H1 (cell line): ENCODE measurements around the gene ZCCHC18. TPM values are rescaled to one million over a fixed set of nuclear protein-coding genes. Genes with fewer than 3 reads are reported as not detected.

Experiments used
- ATF2 ChIP-seq: IDR thresholded peaks from 2 replicates; pipeline ENCODE4 v1.6.1; 2012; ENCODE audit warnings: low read length, inconsistent platforms
- EGR1 ChIP-seq: IDR thresholded peaks from 2 replicates; pipeline ENCODE4 v1.6.1; 2011; ENCODE audit warnings: low read depth, low read length, borderline replicate concordance
- HDAC2 ChIP-seq, 2 experiments: fragments of 300-600 bp in 1 of 2; sonication (generic) in 1 of 2; IDR thresholded peaks; 2 replicates each; pipeline ENCODE4 v1.6.1; 2011 to 2012; ENCODE audit warnings: low read depth in 2 of 2, low read length in 2 of 2, mild to moderate bottlenecking in 2 of 2, moderate library complexity in 2 of 2, borderline replicate concordance in 1 of 2, inconsistent platforms in 1 of 2
- JUN ChIP-seq: IDR thresholded peaks from 2 replicates; pipeline ENCODE4 v1.6.1; 2011; ENCODE audit warnings: low read depth, mild to moderate bottlenecking, improper control_type of control experiment, low read length
- JUND ChIP-seq: IDR thresholded peaks from 2 replicates; pipeline ENCODE4 v1.6.1; 2011; ENCODE audit warnings: mild to moderate bottlenecking, improper control_type of control experiment, low read length
- KDM1A ChIP-seq: fragments of 200-600, 300-600 bp; sonication (generic); IDR thresholded peaks from 2 replicates; pipeline ENCODE4 v1.7.1; 2016; ENCODE audit warnings: mild to moderate bottlenecking, low read length, borderline replicate concordance
- SAP30 ChIP-seq: fragments of 300-600 bp; sonication (generic); IDR thresholded peaks from 2 replicates; pipeline ENCODE4 v1.7.1; 2012; ENCODE audit warnings: low read length, moderate library complexity, mild to moderate bottlenecking, inconsistent platforms; ENCODE audit not compliant: insufficient read depth, insufficient replicate concordance
- SIRT6 ChIP-seq: IDR thresholded peaks from one replicate; pipeline ENCODE4 v1.7.1; 2012; ENCODE audit warnings: low read length, inconsistent platforms
- SRF ChIP-seq: IDR thresholded peaks from 2 replicates; pipeline ENCODE4 v1.6.1; 2011; ENCODE audit warnings: mild to moderate bottlenecking, low read depth, low read length, moderate library complexity
- polyA plus RNA-seq, 7 experiments: library from polyadenylated mRNA; depleted of rRNA in 3 of 7; stranded (reverse) in 5 of 7; unstranded in 2 of 7; fragments of >200 nt in 5 of 7; fragments of 200-250 nt in 2 of 7; gene quantifications; 1 replicate in 5 of 7; 2 replicates in 1 of 7; 4 replicates in 1 of 7; pipeline versions ENCODE4 v1.2.1 to v1.2.3, GENCODE V29; 2011 to 2013; ENCODE audit warnings: missing spikeins in 2 of 7, mixed read lengths in 2 of 7
- total RNA-seq: library from RNA; stranded (reverse); fragmentation: NEBNext Ultra II Directional; extraction: Animal tissue kit (Norgen Biotek cat#: 25700); gene quantifications from 2 replicates; pipeline ENCODE4 v1.2.1, GENCODE V29; 2021
- TF ChIP-seq, protein P1 (sequence below): fragments of 300-600 bp; sonication (generic); IDR thresholded peaks from 2 replicates; pipeline ENCODE4 v1.7.1; 2012; ENCODE audit warnings: low read length, moderate library complexity, mild to moderate bottlenecking, inconsistent platforms; ENCODE audit not compliant: insufficient replicate concordance

ZCCHC18 gene
- total and polyA plus RNA-seq, 2 of the 8 experiments (the other 6 are each of a cell fraction or from before 2014, with no cell fraction given): 3.7 to 8.8 TPM

DNA sequence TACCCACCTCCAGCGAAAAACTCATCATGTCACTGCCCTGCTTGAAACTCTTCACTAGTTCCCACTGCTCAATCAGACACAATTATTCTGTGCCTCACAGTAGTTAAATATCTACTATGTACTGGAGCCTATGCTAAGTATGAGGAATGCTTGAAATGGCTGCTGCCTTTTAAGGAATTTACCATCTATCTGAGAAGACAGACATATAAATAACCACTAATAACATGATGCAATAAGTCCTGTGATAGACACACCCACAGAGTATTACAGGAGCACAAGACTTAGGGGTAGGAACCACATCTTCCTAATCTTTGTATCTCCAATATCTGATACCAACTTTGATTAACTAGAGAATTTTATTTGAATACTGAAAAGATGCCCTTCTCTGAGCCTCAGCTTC, 23.4 kb downstream of the ZCCHC18 start (continued):
- TF ChIP-seq, protein P1, sequence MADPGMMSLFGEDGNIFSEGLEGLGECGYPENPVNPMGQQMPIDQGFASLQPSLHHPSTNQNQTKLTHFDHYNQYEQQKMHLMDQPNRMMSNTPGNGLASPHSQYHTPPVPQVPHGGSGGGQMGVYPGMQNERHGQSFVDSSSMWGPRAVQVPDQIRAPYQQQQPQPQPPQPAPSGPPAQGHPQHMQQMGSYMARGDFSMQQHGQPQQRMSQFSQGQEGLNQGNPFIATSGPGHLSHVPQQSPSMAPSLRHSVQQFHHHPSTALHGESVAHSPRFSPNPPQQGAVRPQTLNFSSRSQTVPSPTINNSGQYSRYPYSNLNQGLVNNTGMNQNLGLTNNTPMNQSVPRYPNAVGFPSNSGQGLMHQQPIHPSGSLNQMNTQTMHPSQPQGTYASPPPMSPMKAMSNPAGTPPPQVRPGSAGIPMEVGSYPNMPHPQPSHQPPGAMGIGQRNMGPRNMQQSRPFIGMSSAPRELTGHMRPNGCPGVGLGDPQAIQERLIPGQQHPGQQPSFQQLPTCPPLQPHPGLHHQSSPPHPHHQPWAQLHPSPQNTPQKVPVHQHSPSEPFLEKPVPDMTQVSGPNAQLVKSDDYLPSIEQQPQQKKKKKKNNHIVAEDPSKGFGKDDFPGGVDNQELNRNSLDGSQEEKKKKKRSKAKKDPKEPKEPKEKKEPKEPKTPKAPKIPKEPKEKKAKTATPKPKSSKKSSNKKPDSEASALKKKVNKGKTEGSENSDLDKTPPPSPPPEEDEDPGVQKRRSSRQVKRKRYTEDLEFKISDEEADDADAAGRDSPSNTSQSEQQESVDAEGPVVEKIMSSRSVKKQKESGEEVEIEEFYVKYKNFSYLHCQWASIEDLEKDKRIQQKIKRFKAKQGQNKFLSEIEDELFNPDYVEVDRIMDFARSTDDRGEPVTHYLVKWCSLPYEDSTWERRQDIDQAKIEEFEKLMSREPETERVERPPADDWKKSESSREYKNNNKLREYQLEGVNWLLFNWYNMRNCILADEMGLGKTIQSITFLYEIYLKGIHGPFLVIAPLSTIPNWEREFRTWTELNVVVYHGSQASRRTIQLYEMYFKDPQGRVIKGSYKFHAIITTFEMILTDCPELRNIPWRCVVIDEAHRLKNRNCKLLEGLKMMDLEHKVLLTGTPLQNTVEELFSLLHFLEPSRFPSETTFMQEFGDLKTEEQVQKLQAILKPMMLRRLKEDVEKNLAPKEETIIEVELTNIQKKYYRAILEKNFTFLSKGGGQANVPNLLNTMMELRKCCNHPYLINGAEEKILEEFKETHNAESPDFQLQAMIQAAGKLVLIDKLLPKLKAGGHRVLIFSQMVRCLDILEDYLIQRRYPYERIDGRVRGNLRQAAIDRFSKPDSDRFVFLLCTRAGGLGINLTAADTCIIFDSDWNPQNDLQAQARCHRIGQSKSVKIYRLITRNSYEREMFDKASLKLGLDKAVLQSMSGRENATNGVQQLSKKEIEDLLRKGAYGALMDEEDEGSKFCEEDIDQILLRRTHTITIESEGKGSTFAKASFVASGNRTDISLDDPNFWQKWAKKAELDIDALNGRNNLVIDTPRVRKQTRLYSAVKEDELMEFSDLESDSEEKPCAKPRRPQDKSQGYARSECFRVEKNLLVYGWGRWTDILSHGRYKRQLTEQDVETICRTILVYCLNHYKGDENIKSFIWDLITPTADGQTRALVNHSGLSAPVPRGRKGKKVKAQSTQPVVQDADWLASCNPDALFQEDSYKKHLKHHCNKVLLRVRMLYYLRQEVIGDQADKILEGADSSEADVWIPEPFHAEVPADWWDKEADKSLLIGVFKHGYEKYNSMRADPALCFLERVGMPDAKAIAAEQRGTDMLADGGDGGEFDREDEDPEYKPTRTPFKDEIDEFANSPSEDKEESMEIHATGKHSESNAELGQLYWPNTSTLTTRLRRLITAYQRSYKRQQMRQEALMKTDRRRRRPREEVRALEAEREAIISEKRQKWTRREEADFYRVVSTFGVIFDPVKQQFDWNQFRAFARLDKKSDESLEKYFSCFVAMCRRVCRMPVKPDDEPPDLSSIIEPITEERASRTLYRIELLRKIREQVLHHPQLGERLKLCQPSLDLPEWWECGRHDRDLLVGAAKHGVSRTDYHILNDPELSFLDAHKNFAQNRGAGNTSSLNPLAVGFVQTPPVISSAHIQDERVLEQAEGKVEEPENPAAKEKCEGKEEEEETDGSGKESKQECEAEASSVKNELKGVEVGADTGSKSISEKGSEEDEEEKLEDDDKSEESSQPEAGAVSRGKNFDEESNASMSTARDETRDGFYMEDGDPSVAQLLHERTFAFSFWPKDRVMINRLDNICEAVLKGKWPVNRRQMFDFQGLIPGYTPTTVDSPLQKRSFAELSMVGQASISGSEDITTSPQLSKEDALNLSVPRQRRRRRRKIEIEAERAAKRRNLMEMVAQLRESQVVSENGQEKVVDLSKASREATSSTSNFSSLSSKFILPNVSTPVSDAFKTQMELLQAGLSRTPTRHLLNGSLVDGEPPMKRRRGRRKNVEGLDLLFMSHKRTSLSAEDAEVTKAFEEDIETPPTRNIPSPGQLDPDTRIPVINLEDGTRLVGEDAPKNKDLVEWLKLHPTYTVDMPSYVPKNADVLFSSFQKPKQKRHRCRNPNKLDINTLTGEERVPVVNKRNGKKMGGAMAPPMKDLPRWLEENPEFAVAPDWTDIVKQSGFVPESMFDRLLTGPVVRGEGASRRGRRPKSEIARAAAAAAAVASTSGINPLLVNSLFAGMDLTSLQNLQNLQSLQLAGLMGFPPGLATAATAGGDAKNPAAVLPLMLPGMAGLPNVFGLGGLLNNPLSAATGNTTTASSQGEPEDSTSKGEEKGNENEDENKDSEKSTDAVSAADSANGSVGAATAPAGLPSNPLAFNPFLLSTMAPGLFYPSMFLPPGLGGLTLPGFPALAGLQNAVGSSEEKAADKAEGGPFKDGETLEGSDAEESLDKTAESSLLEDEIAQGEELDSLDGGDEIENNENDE: no peak
- TF ChIP-seq SRF (no peak), SAP30 (no peak), HDAC2 (IDR thresholded peaks at IDR 0.05; ENCODE audit: borderline replicate concordance in 1 of 2, low read depth in 2 of 2, low read length in 2 of 2) (no peak), JUND (no peak), EGR1 (no peak), JUN (no peak), SIRT6 (no peak), KDM1A (no peak), ATF2 (no peak)
